Mucosa of descending colon (tissue), 3 donors: ENCODE results near the gene UBC. TPM values are rescaled to one million over a fixed set of nuclear protein-coding genes. Genes with fewer than 3 reads are reported as not detected.

Experiments used
- ATAC-seq: fragments of 200-7000 bp; cut with Tn5 transposase; one replicate; pipeline ENCODE4 v1.9.1; 2020; ENCODE audit warnings: mild to moderate bottlenecking, moderate library complexity
- DNase-seq, 3 donors: peaks; one replicate each; pipeline ENCODE4 v3.0.0-alpha.2; 2020
- H3K36me3 ChIP-seq: fragments of 200-600 bp; one replicate; pipeline ENCODE4 v1.8.0; 2021; ENCODE audit warnings: low read depth, mild to moderate bottlenecking
- H3K4me1 ChIP-seq: fragments of 200-600 bp; one replicate; pipeline ENCODE4 v1.8.0; 2021; ENCODE audit warnings: low read depth, mild to moderate bottlenecking
- H3K4me3 ChIP-seq: fragments of 200-600 bp; one replicate; pipeline ENCODE4 v1.8.0; 2021; ENCODE audit warnings: mild to moderate bottlenecking
- H3K9me3 ChIP-seq: fragments of 200-600 bp; one replicate; pipeline ENCODE4 v1.8.0; 2021; ENCODE audit warnings: mild to moderate bottlenecking
- CTCF ChIP-seq: fragments of 200-600 bp; IDR thresholded peaks from one replicate; pipeline ENCODE4 v1.8.0; 2022; ENCODE audit warnings: antibody characterized with exemption, mild to moderate bottlenecking
- intact Hi-C, 2 donors: fragments of 100-400 bp; cut with DNase I in 1 of 2; cut with micrococcal nuclease in 1 of 2; formaldehyde crosslinking; loops; one replicate each; pipeline versions ENCODE4 v1.11.0 to v1.11.1; 2022; cut with DNase I, micrococcal nuclease
- total RNA-seq, 3 donors: library from RNA; stranded (reverse); fragmentation: NEBNext Ultra II Directional in 2 of 3; extraction: Animal tissue kit (Norgen Biotek cat#: 25700) in 2 of 3; gene quantifications; one replicate each; pipeline versions ENCODE4 v1.2.1 to v1.2.4, GENCODE V29; 2021 to 2023
- donor health status: DM: no; HTN: no; CAD: no; lungs with moderate emphysema.
- donor health status: DM: no; HTN: no; CAD: no.
- donor health status: DM: no; HTN: yes; CAD: no.

Gene UBC
- total RNA-seq, 3 donors from 2014 or later, result 1,242 to 1,563 (median 1,498) TPM

GRCh38 chr12:124953689-124954405 is 39.4 kb upstream of the UBC start:
- ATAC-seq, result no peak
- TF ChIP-seq CTCF, result no peak
- DNase-seq, result no peak
- Histone ChIP-seq H3K4me3 (no peak overlapping the region), H3K4me1 (no peaks in the 10 kb centered on the region), H3K9me3 (no peaks in the 10 kb centered on the region), H3K36me3 (no peaks in the 10 kb centered on the region)
- intact Hi-C loops, result no loop called here

- Histone ChIP-seq H3K9me3 (no peaks in the 10 kb centered on the region), H3K4me1 (no peaks in the 10 kb centered on the region), H3K36me3 (no peaks in the 10 kb centered on the region), H3K4me3 (no peak overlapping the region)
- intact Hi-C loops, result no loop called here
- no peak for TF ChIP-seq CTCF
- DNase-seq (no peak), ATAC-seq (no peak)
Observed at GRCh38 chr12:124952801-124953200, 38.4 kb upstream of the UBC start.

DNA sequence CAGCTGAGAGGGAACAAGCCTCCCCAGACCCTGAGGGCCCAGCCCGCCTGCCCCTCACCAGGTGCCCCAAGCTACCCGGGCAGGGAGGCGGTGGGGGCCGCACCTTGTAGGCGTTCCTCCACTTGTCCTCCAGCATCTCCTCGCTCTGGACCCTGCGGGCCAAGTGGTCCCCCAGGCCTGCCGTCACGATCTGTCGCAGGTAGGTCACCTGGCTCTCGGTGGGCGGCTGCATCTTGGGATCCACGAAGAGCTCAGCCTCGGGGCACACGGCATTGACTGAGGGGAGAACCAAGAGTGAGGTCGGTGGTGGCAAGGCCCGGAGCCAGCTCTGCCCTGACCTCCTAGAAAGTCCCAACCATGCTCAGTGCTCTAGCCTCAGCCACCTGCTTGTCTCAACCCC is 37.8 kb upstream of the UBC start:
- ATAC-seq (no peak), DNase-seq (no peak)
- no peak for TF ChIP-seq CTCF
- Histone ChIP-seq H3K4me1 (no peaks in the 10 kb centered on the region), H3K4me3 (no peak overlapping the region), H3K36me3 (no peaks in the 10 kb centered on the region), H3K9me3 (no peaks in the 10 kb centered on the region)
- intact Hi-C loops, result no loop called here

GRCh38 chr12:124949779-124950728 is 35.6 kb upstream of the UBC start:
- no peaks in the 10 kb centered on the region for H3K36me3 ChIP-seq
- intact Hi-C loops, result no loop called here
- H3K9me3 ChIP-seq, result no peaks in the 10 kb centered on the region
- DNase-seq (no peak), ATAC-seq (no peak)
- no peak for TF ChIP-seq CTCF
- H3K4me1 ChIP-seq, result no peaks in the 10 kb centered on the region
- H3K4me3 ChIP-seq, result no peak overlapping the region

DNA sequence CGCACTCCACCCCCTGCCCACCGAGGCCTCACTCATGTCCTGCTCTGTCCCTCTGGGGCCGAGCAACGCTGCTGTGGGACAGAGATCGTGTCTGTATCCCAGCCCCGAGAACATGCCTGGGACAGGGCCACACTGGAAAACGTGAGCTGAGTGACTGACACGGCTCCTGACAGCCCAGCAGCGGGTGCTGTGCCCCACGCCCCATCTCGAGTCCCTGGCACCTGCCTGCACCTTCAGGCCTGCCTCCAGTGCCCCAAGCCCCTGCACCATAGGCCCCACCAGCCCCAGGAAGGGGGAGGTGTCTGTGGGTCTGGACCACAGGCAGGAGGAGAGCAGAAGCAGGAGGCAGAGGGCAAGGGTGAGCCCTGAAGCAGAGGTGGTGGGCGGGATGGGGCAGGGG is 34.6 kb upstream of the UBC start:
- no peak for TF ChIP-seq CTCF
- intact Hi-C loops, result no loop called here
- DNase-seq, result no peak

More for the DNA sequence above, 34.6 kb upstream of the UBC start:
- ATAC-seq, result no peak
- H3K9me3 ChIP-seq, result no peaks in the 10 kb centered on the region
- no peak overlapping the region for H3K4me3 ChIP-seq
- H3K4me1 ChIP-seq, result no peaks in the 10 kb centered on the region
- H3K36me3 ChIP-seq, result no peaks in the 10 kb centered on the region
